ENCODE data around the gene LRRD1. TPM values are rescaled to one million over a fixed set of nuclear protein-coding genes. Genes with fewer than 3 reads are reported as not detected.
"Not testable (repeated sequence)": the region's sequence is repeated elsewhere in the genome, so short reads cannot be mapped to it uniquely, and the experiment has no call there.

LRRD1 gene
- total RNA-seq, 2 donors from 2014 or later = not detected

GRCh38 chr7:92221766-92222165 lies 42.8 kb upstream of the LRRD1 start:
- 92 to 97% methylated on average over 3 of the region's 3 CpGs for WGBS, 2 donors
- TF ChIP-seq CTCF (IDR thresholded peaks at IDR 0.05) = no peak
- TF ChIP-seq POLR2A (IDR thresholded peaks at IDR 0.05) = no peak
- no peak overlapping the region for H3K27ac ChIP-seq
- peaks cover 8 to 28% of the 10 kb centered on the region in 2 donors for H3K36me3 ChIP-seq (replicated peaks in 1 of 2; ENCODE audit: insufficient read depth in 1 of 2, low read depth in 2 of 2)
- no peaks in the 10 kb centered on the region for H3K4me1 ChIP-seq
- intact Hi-C loops (cut with DNase I) = no loop called here
- no peaks in the 10 kb centered on the region for H3K9me3 ChIP-seq
- H3K4me3 ChIP-seq = no peak overlapping the region
- no peaks in the 10 kb centered on the region for H3K27me3 ChIP-seq
- DNase-seq = no peak
- ATAC-seq = no peak

- Histone ChIP-seq H3K27ac (no peak overlapping the region), H3K4me3 (no peak overlapping the region), H3K4me1 (no peaks in the 10 kb centered on the region), H3K36me3 (replicated peaks in 1 of 2; ENCODE audit: insufficient read depth in 1 of 2, low read depth in 2 of 2) (peaks cover 0 to 14% of the 10 kb centered on the region in 2 donors), H3K9me3 (no peaks in the 10 kb centered on the region), H3K27me3 (no peaks in the 10 kb centered on the region)
- ATAC-seq = no peak
- no peak for DNase-seq
- 83 to 100% methylated on average over 1 of the region's 1 CpG for WGBS, 2 donors
- intact Hi-C loops (cut with DNase I) = no loop called here
- TF ChIP-seq CTCF (IDR thresholded peaks at IDR 0.05) = no peak
- no peak for TF ChIP-seq POLR2A (IDR thresholded peaks at IDR 0.05)
These were observed 27.7 kb upstream of the LRRD1 start for GRCh38 chr7:92206672-92207071.

- intact Hi-C loops (cut with DNase I) = no loop called here
- H3K36me3 ChIP-seq (replicated peaks in 1 of 2; ENCODE audit: insufficient read depth in 1 of 2, low read depth in 2 of 2) = peaks cover 0 to 13% of the 10 kb centered on the region in 2 donors
- no peak overlapping the region for H3K27ac ChIP-seq
- DNase-seq (no peak), ATAC-seq (no peak)
- no peaks in the 10 kb centered on the region for H3K4me1 ChIP-seq
- no peak overlapping the region for H3K4me3 ChIP-seq
- H3K27me3 ChIP-seq = no peaks in the 10 kb centered on the region
- H3K9me3 ChIP-seq = no peaks in the 10 kb centered on the region
- TF ChIP-seq POLR2A (IDR thresholded peaks at IDR 0.05) (no peak), CTCF (IDR thresholded peaks at IDR 0.05) (no peak)
- 100% methylated on average over 2 to 3 of the region's 3 CpGs for WGBS, 2 donors
These were observed 27.0 kb upstream of the LRRD1 start for GRCh38 chr7:92205987-92206386.

- intact Hi-C loops (cut with DNase I) = no loop called here
- Histone ChIP-seq H3K4me1 (no peaks in the 10 kb centered on the region), H3K27ac (no peak overlapping the region), H3K36me3 (replicated peaks in 1 of 2; ENCODE audit: insufficient read depth in 1 of 2, low read depth in 2 of 2) (peaks cover 0 to 5% of the 10 kb centered on the region in 2 donors), H3K27me3 (no peaks in the 10 kb centered on the region), H3K9me3 (no peaks in the 10 kb centered on the region), H3K4me3 (no peak overlapping the region)
- ATAC-seq (no peak), DNase-seq (no peak)
- WGBS, 2 donors = 90 to 95% methylated on average over 1 of the region's 1 CpG
- TF ChIP-seq POLR2A (IDR thresholded peaks at IDR 0.05) (no peak), CTCF (IDR thresholded peaks at IDR 0.05) (no peak)
These were observed 21.8 kb upstream of the LRRD1 start for GRCh38 chr7:92200791-92201190.

GRCh38 chr7:92192326-92192725 lies 13.4 kb upstream of the LRRD1 start:
- H3K9me3 ChIP-seq = peaks cover 0 to 4% (median 2%) of the 10 kb centered on the region in 3 donors
- no peak overlapping the region for H3K27ac ChIP-seq
- no peak for ATAC-seq
- WGBS, 2 donors = 86 to 92% methylated on average over 3 of the region's 3 CpGs
- no peaks in the 10 kb centered on the region for H3K27me3 ChIP-seq
- TF ChIP-seq POLR2A (IDR thresholded peaks at IDR 0.05) (no peak), CTCF (IDR thresholded peaks at IDR 0.05) (no peak)
- H3K4me3 ChIP-seq = no peak overlapping the region
- intact Hi-C loops (cut with DNase I) = no loop called here
- no peak for DNase-seq
- no peaks in the 10 kb centered on the region for H3K36me3 ChIP-seq (replicated peaks in 1 of 2; ENCODE audit: insufficient read depth in 1 of 2, low read depth in 2 of 2)
- H3K4me1 ChIP-seq = no peaks in the 10 kb centered on the region

GRCh38 chr7:92189246-92189645 lies 10.3 kb upstream of the LRRD1 start:
- H3K4me3 ChIP-seq; H3K36me3 ChIP-seq (replicated peaks in 1 of 2; ENCODE audit: insufficient read depth in 1 of 2, low read depth in 2 of 2); H3K4me1 ChIP-seq; H3K27ac ChIP-seq; H3K27me3 ChIP-seq; ATAC-seq; H3K9me3 ChIP-seq; intact Hi-C loops (cut with DNase I); DNase-seq: not testable (repeated sequence)
- 93 to 95% methylated on average over 15 of the region's 15 CpGs for WGBS, 2 donors

GRCh38 chr7:92184294-92184693 lies 5.4 kb upstream of the LRRD1 start:
- H3K27me3 ChIP-seq; DNase-seq; H3K4me1 ChIP-seq; H3K4me3 ChIP-seq; ATAC-seq; H3K9me3 ChIP-seq; intact Hi-C loops (cut with DNase I); H3K27ac ChIP-seq; H3K36me3 ChIP-seq (replicated peaks in 1 of 2; ENCODE audit: insufficient read depth in 1 of 2, low read depth in 2 of 2): not testable (repeated sequence)
- WGBS, 2 donors = 87 to 93% methylated on average over 1 of the region's 1 CpG

All from body of pancreas (tissue), 4 donors.